Panc1 (cell line): Measurements from ENCODE around the gene HLA-DOB.

Source experiments
- CTCF ChIP-seq: fragments of 450-650 bp; IDR thresholded peaks from 2 replicates; pipeline ENCODE4 v1.5.1; 2017; ENCODE audit warnings: mild to moderate bottlenecking
- TCF7L2 ChIP-seq: IDR thresholded peaks from 2 replicates; pipeline ENCODE4 v1.6.1; 2011; ENCODE audit warnings: mild to moderate bottlenecking, low read depth, low read length, inconsistent platforms

DNA sequence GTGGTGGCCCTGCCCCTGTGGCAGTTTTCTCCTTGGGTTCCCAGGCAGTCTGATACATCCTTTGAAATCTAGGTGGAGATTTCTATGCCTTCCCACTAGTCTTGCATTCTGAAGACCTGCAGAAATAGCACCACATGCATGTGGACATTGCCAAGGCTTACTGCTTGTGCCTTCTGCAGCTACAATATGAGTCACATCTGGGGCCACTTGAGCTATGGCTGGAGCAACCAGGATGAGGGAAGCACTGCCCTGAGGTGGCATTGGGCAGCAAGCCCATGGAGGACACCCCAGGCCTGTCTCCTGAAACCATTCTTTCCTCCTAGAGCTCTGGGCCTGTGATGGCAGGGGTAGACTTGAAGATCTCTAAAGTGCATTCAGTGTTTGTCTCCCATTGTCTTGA, 37.8 kb downstream of the HLA-DOB start:
- TF ChIP-seq TCF7L2 (no peak), CTCF (no peak)
